Measurements from ENCODE around the gene LPCAT4. TPM values are rescaled to one million over a fixed set of nuclear protein-coding genes. Genes with fewer than 3 reads are reported as not detected.

The LPCAT4 gene
- total RNA-seq, 2 experiments from 2014 or later, result 55.6 to 56.9 TPM

- no peak for TF ChIP-seq CTCF (IDR thresholded peaks at IDR 0.05)
- peaks cover 81% of the 10 kb centered on the region for H3K4me1 Mint-ChIP-seq (ENCODE audit: low read depth)
- H3K27ac Mint-ChIP-seq, result peak overlapping the region; percentile 71
- POLR2A ChIA-PET, result interaction anchor here (1.3 to 1.5 kb wide), 2 partner anchors 12 to 13 kb away, joined by 3 to 8 read pairs; partner anchors contain the start of genes NOP10 and NUTM1
- DNase-seq, result no peak
- no peaks in the 10 kb centered on the region for H3K27me3 Mint-ChIP-seq
- CTCF ChIA-PET, result interaction anchor here (0.9 to 6.4 kb wide), 6 partner anchors 8 to 88 kb away, joined by 3 to 34 read pairs (median 24); partner anchors contain the start of genes LPCAT4, NOP10 and NUTM1
- no peak for ATAC-seq
- H3K36me3 Mint-ChIP-seq (ENCODE audit: low read depth), result peaks cover 11% of the 10 kb centered on the region
- H3K4me3 Mint-ChIP-seq, result no peak overlapping the region
- intact Hi-C loops (cut with micrococcal nuclease), result loop anchor here (10.0 kb wide), 1 partner anchor 255 kb away; the partner anchor contains the start of gene GOLGA8B
- no peaks in the 10 kb centered on the region for H3K9me3 Mint-ChIP-seq
These were observed 36.7 kb downstream of the LPCAT4 start for GRCh38 chr15:34330279-34330678.

GRCh38 chr15:34329006-34329405 lies 38.0 kb downstream of the LPCAT4 start:
- peaks cover 79% of the 10 kb centered on the region for H3K4me1 Mint-ChIP-seq (ENCODE audit: low read depth)
- H3K4me3 Mint-ChIP-seq, result peak overlapping the region; percentile 49
- ATAC-seq, result no peak
- no peak for TF ChIP-seq CTCF (IDR thresholded peaks at IDR 0.05)
- no peak for DNase-seq
- intact Hi-C loops (cut with micrococcal nuclease), result loop anchor here (5.0 kb wide), 1 partner anchor 92 kb away; no protein-coding TSS in a partner anchor
- ChIA-PET POLR2A (interaction anchor here (1.0 to 2.3 kb wide), 3 partner anchors 8 to 38 kb away, joined by 4 to 18 read pairs (median 8); partner anchors contain the start of genes LPCAT4 and SLC12A6), CTCF (interaction anchor here (1.5 to 6.4 kb wide), 7 partner anchors 9 to 87 kb away, joined by 4 to 34 read pairs (median 23); partner anchors contain the start of genes LPCAT4, NOP10, NUTM1 and SLC12A6)
- H3K27ac Mint-ChIP-seq, result peak overlapping the region; percentile 89
- H3K36me3 Mint-ChIP-seq (ENCODE audit: low read depth), result peaks cover 11% of the 10 kb centered on the region
- no peaks in the 10 kb centered on the region for H3K9me3 Mint-ChIP-seq
- H3K27me3 Mint-ChIP-seq, result no peaks in the 10 kb centered on the region

GRCh38 chr15:34327906-34328305 lies 39.1 kb downstream of the LPCAT4 start:
- Mint-ChIP-seq H3K36me3 (ENCODE audit: low read depth) (peaks cover 12% of the 10 kb centered on the region), H3K4me3 (peak overlapping the region; percentile 64), H3K27me3 (no peaks in the 10 kb centered on the region), H3K9me3 (no peaks in the 10 kb centered on the region), H3K4me1 (ENCODE audit: low read depth) (peaks cover 80% of the 10 kb centered on the region), H3K27ac (peak overlapping the region; percentile 89)
- no peak for TF ChIP-seq CTCF (IDR thresholded peaks at IDR 0.05)
- intact Hi-C loops (cut with micrococcal nuclease), result loop anchor here (5.0 kb wide), 1 partner anchor 91 kb away; no protein-coding TSS in a partner anchor
- no peak for DNase-seq
- ATAC-seq, result no peak
- ChIA-PET CTCF (interaction anchor here (1.5 to 6.4 kb wide), 7 partner anchors 10 to 94 kb away, joined by 4 to 34 read pairs (median 23); partner anchors contain the start of genes LPCAT4, NOP10, NUTM1 and SLC12A6), POLR2A (interaction anchor here (0.6 to 2.3 kb wide), 3 partner anchors 9 to 24 kb away, joined by 3 to 18 read pairs (median 7); partner anchors contain the start of gene SLC12A6)

GRCh38 chr15:34325368-34325767 lies 41.6 kb downstream of the LPCAT4 start:
- peaks cover 8% of the 10 kb centered on the region for H3K36me3 Mint-ChIP-seq (ENCODE audit: low read depth)
- no peak for TF ChIP-seq CTCF (IDR thresholded peaks at IDR 0.05)
- CTCF ChIA-PET, result interaction anchor here (0.8 to 6.4 kb wide), 6 partner anchors 9 to 84 kb away, joined by 3 to 26 read pairs (median 4); partner anchors contain the start of genes LPCAT4, NOP10 and NUTM1
- H3K9me3 Mint-ChIP-seq, result no peaks in the 10 kb centered on the region
- POLR2A ChIA-PET, result interaction anchor here (0.9 to 1.4 kb wide), 5 partner anchors 9 to 109 kb away, joined by 3 to 5 read pairs (median 3); partner anchors contain the start of genes NOP10, NUTM1 and SLC12A6
- intact Hi-C loops (cut with micrococcal nuclease), result loop anchor here (5.0 kb wide), 1 partner anchor 88 kb away; no protein-coding TSS in a partner anchor
- no peaks in the 10 kb centered on the region for H3K27me3 Mint-ChIP-seq
- ATAC-seq, result no peak
- peak overlapping the region; percentile 40 for H3K4me3 Mint-ChIP-seq
- peak overlapping the region; percentile 85 for H3K27ac Mint-ChIP-seq
- H3K4me1 Mint-ChIP-seq (ENCODE audit: low read depth), result peaks cover 69% of the 10 kb centered on the region
- DNase-seq, result no peak

Measured in activated CD8-positive, alpha-beta T cell treated with anti-CD3 and anti-CD28 coated beads for 36 hours (primary cell).